HG02642 (cell line): Measurements from ENCODE around the gene EXOC6.

Experiments
- ATAC-seq: cut with Tn5 transposase; IDR thresholded peaks from one replicate; pipeline ENCODE4 v1.9.1; 2021; ENCODE audit warnings: mild to moderate bottlenecking; ENCODE audit not compliant: unreplicated experiment, poor library complexity

Gene EXOC6

GRCh38 chr10:92991513-92991912 lies 143.2 kb downstream of the EXOC6 start:
- ATAC-seq = no peak

DNA sequence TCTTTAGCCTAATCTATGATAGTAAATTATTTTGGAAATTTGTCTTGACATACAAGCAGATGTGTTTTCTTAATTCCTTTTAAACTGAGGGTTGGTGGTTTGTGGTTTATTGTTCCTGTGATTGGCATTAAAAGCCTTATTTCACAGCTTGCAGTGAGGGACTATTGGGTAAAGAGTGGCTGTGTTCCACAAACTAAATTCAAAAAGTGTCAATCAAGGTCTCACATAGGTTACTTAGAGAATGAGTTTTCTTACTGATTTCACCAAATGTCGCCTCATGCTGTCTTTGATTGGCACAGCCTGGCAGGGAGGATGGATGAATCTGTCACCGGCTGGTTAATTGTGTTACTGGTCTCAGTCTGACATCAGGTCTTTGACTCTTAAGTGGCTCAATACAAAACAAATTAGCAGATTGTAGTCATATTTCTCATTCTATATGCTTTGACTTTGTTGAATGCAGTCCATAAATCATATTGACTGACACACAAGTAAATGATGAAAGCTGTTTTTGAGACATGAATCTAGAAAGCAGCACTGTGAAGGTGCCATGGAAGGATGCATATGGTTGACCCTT lies 145.5 kb downstream of the EXOC6 start:
- no peak for ATAC-seq

GRCh38 chr10:92995509-92995908 lies 147.2 kb downstream of the EXOC6 start:
- no peak for ATAC-seq

GRCh38 chr10:92997620-92998019 lies 149.3 kb downstream of the EXOC6 start:
- no peak for ATAC-seq

DNA sequence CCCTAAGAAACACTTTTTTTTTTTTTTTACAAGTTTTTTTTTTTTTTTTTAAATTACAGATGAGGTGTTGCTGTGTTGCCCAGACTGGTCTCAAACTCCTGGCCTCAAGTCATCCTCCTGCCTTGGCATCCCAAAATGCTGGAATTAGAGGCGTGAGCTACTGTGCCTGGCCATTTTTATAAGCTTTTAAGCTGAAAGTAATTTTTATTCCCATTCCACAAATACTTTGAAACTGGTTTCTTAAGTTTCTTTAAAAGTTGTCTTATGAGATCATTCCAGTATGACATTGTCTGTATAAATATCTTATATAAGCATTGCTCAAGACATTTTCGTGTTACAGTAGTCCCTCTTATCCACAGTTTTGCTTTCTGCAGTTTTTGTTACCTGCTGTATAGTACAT lies 150.9 kb downstream of the EXOC6 start:
- ATAC-seq = no peak

- no peak for ATAC-seq
Measured at GRCh38 chr10:93006435-93007039, 158.2 kb downstream of the EXOC6 start.

DNA sequence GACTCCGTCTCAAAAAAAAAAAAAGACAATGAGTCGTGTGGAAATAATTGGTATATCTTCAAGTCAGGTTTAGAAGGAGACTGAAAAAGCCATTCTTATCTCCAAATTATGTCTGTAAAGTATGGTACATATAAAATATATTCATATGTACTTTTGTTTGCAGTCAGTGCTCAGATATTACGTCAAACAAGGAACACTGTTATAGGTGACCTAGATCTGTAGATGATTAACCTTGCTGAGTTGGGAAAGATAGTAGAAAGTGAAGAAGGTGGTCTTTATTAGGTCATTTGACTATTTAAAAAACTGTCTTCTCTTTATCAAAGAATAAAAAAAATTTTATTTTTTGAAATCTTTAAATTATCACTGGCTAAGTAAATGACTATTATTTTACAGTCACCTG lies 167.4 kb downstream of the EXOC6 start:
- ATAC-seq = no peak

DNA sequence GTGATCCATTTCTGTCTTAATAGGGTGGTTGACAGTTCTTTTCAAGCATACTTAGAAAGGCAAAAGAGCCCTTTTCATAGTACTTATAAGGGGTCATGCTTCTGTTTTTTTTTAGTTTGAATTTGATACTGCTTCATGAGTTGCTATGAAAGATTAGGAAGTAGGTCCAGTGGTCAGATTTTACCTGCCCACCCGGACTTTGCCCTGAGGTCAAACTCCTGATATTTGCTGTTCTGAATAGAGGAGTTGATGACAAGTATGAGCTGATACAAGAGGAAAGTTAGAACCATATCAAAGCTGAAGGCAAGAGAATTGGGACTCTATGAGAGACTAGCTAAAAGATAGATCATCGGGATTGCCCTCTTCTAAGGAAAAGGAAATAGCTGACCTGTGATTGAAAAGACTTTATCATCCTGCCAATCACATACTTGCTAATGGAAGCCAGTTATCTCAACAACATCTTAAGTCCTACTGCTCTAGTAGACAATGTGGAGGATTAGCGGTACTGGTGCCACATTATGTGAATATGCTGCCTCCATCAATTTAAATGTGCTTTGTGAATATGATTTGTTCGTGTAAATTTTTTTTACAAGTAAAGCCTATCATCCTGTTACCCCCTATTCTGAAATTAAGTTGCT lies 174.8 kb downstream of the EXOC6 start:
- ATAC-seq = no peak

DNA sequence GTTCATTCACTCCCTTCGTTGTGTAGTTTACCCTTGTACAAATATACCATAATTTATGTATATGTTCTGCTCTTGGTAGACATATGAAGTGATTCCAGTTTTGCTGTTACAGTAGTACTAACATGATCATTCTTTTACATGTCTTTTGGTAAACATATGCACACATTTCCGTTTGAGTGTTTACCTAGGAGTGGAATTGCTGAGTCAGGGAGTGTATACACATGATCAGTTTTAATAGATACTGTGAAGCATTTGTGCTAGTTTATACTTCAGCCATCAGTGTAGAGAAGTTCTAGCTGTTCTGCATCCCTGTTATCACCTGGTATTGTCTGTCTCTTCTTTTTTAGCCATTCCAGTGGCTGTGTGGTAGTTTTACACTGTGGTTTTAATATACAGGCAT lies 177.8 kb downstream of the EXOC6 start:
- no peak for ATAC-seq

- ATAC-seq = no peak
Measured at GRCh38 chr10:93027508-93027907, 179.2 kb downstream of the EXOC6 start.

- no peak for ATAC-seq
Measured at GRCh38 chr10:93028883-93029282, 180.6 kb downstream of the EXOC6 start.

DNA sequence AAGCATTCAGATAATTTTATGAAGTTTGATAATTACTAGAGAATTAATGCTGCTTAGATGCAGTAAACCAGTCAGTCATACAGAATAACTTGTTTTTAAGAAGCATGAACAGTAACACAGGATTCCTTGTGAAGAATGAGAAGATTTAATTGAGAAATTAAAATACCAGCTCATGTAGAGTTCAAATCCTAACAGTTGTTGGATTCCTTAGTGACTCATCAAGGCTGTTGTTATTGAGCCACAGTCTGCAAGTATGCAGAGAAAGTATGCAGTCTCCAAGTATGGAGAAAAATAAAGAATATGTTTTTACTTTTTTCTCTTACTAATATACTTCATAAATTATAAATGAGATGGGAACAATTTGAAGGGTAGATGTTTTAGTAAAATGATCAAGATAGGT lies 182.1 kb downstream of the EXOC6 start:
- ATAC-seq = no peak

GRCh38 chr10:93032105-93032808 lies 183.9 kb downstream of the EXOC6 start:
- ATAC-seq = no peak

GRCh38 chr10:93032809-93033137 lies 184.5 kb downstream of the EXOC6 start:
- ATAC-seq = no peak

GRCh38 chr10:93034426-93034825 lies 186.1 kb downstream of the EXOC6 start:
- ATAC-seq = no peak

- ATAC-seq = no peak
Measured at GRCh38 chr10:93039110-93039509, 190.8 kb downstream of the EXOC6 start.

GRCh38 chr10:93039721-93040120 lies 191.4 kb downstream of the EXOC6 start:
- no peak for ATAC-seq

DNA sequence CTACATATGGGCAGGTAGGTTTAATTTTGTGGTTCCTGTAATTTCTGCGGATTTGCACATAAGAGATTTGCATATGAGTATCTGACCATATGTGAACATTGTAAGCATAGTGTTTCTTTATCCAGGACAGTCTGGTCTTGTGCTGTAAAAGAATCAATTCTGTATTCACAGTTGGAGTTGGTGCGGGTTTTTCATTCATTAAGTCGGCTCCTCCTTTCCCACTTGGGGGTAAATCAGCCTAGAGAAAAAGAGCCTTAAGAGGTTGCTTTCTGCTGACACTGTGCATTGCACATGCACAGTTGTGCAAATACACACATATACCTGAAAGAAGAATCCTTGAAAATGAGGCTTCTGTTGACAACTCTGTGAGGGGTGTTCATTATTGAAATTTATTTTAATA lies 206.2 kb downstream of the EXOC6 start:
- no peak for ATAC-seq

GRCh38 chr10:93058139-93058538 lies 209.8 kb downstream of the EXOC6 start:
- no peak for ATAC-seq

DNA sequence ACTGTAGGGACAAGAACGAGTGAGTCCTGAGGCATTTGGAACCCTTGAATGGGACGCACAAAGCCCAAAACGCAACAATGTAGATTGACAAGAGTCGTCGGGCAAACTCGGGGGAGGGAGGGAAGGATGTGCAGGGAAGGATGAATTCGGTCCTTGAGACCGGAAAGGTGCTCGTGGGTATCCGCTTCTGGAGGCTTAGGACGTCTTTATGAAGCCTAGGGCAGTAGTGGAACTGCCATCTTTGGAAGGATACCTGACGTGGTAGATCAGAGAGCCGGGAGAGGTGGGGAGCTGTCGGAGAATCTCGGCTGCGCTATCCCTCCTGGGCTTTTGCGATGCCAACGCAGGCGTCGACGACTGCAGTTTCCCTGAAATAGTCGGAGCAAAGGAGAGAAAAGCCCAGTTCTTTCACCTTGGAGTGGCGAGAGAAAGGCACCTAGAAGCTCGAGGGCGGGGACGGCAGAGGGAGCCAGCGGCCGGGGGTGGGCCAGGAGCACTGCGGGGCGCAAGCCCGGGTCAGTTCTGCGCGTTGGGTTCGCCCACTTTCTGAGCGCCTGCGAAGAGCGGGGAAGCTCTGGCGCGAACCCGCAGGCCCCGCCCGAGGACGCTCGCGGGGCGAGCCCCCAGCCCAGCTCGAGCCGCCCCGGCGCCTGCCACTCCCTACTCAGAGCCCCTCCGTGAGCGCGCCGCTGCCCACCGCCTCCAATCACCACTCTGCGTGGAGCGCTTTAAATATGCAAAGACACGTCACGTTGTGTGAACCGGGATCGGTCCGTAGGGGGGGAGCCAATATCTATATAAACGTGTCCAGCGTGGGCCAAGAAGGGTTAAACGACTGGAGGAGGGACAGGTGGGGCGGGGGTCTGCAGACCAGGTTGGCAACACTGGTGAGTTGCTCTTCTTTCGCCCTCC lies 211.9 kb downstream of the EXOC6 start, which contains the start of gene CYP26C1:
Gene CYP26C1 (plus strand): TSS at position 824 of the 912 bp plus-strand sequence. CDS start 466 bp downstream, outside the sequence.
- ATAC-seq = no peak
